GM23338 (cell line): ENCODE measurements around the gene MRGPRX3. TPM values are rescaled to one million over a fixed set of nuclear protein-coding genes. Genes with fewer than 3 reads are reported as not detected.

Experiments used
- ATAC-seq: fragments of 200-7000 bp; cut with Tn5 transposase; 3 replicates; pipeline ENCODE4 v1.9.1; 2020
- DNase-seq: peaks from one replicate; pipeline ENCODE4 v3.0.0-alpha.2; 2015; ENCODE audit warnings: low spot score
- H2AFZ ChIP-seq: fragments of 200-600 bp; sonication (generic); 2 replicates; pipeline ENCODE4 v1.8.0; 2016; ENCODE audit warnings: antibody characterized with exemption, mild to moderate bottlenecking, moderate library complexity
- H3F3A ChIP-seq: fragments of 200-600 bp; sonication (generic); replicated peaks from 2 replicates; pipeline ENCODE4 v1.8.0; 2017; ENCODE audit warnings: antibody characterized with exemption, mixed run types, low read depth
- H3K27ac ChIP-seq: fragments of 200-600 bp; sonication (generic); 2 replicates; pipeline ENCODE4 v1.6.1; 2016; ENCODE audit warnings: low read depth
- H3K27me3 ChIP-seq: fragments of 200-600 bp; sonication (generic); 2 replicates; pipeline ENCODE4 v1.8.0; 2016; ENCODE audit warnings: mild to moderate bottlenecking, mixed run types, moderate library complexity; ENCODE audit not compliant: insufficient read depth
- H3K36me3 ChIP-seq: fragments of 200-600 bp; sonication (generic); 2 replicates; pipeline ENCODE4 v1.8.0; 2016; ENCODE audit warnings: mild to moderate bottlenecking; ENCODE audit not compliant: insufficient read depth
- H3K4me1 ChIP-seq: fragments of 200-600 bp; sonication (generic); 2 replicates; pipeline ENCODE4 v1.8.0; 2016; ENCODE audit warnings: mild to moderate bottlenecking, moderate library complexity; ENCODE audit not compliant: insufficient read depth
- H3K4me2 ChIP-seq: fragments of 200-600 bp; sonication (generic); 2 replicates; pipeline ENCODE4 v1.7.1; 2017; ENCODE audit warnings: mixed run types
- H3K4me3 ChIP-seq: fragments of 200-600 bp; sonication (generic); 2 replicates; pipeline ENCODE4 v1.6.1; 2016; ENCODE audit warnings: mixed run types
- H3K79me2 ChIP-seq: fragments of 200-600 bp; sonication (generic); replicated peaks from 2 replicates; pipeline ENCODE4 v1.8.0; 2017; ENCODE audit warnings: mild to moderate bottlenecking; ENCODE audit not compliant: insufficient read depth
- H3K9me2 ChIP-seq: fragments of 200-600 bp; sonication (generic); 2 replicates; pipeline ENCODE4 v1.8.0; 2017; ENCODE audit not compliant: insufficient read depth
- H4K20me1 ChIP-seq: fragments of 200-600 bp; sonication (generic); replicated peaks from 2 replicates; pipeline ENCODE4 v1.8.0; 2017; ENCODE audit warnings: mild to moderate bottlenecking; ENCODE audit not compliant: insufficient read depth
- H3K27ac Mint-ChIP-seq: 2 replicates; pipeline ENCODE4 v1.8.0; 2020; ENCODE audit warnings: inconsistent platforms, mild to moderate bottlenecking, moderate library complexity, mixed read lengths
- H3K27me3 Mint-ChIP-seq: 3 replicates; pipeline ENCODE4 v1.8.0; 2022; ENCODE audit warnings: low read depth, mild to moderate bottlenecking, moderate library complexity, mixed read lengths, inconsistent platforms; ENCODE audit not compliant: insufficient read depth, poor library complexity
- H3K36me3 Mint-ChIP-seq: 3 replicates; pipeline ENCODE4 v1.8.0; 2021; ENCODE audit warnings: low read depth, mild to moderate bottlenecking, inconsistent platforms, moderate library complexity, mixed read lengths
- H3K4me1 Mint-ChIP-seq: 3 replicates; pipeline ENCODE4 v1.8.0; 2020; ENCODE audit warnings: mild to moderate bottlenecking, inconsistent platforms, mixed read lengths
- H3K4me3 Mint-ChIP-seq: 3 replicates; pipeline ENCODE4 v1.8.0; 2021; ENCODE audit warnings: moderate library complexity, mild to moderate bottlenecking, inconsistent platforms, mixed read lengths
- H3K9me3 Mint-ChIP-seq: 3 replicates; pipeline ENCODE4 v1.8.0; 2020; ENCODE audit warnings: moderate library complexity, mild to moderate bottlenecking, inconsistent platforms, mixed read lengths
- ETS1 ChIP-seq: IDR thresholded peaks from 2 replicates; pipeline ENCODE4 v1.6.1; 2016; ENCODE audit warnings: antibody characterized with exemption
- EZH2phosphoT487 ChIP-seq: fragments of 200-600 bp; sonication (generic); IDR thresholded peaks from one replicate; pipeline ENCODE4 v1.8.1; 2018; ENCODE audit warnings: antibody characterized with exemption; ENCODE audit not compliant: unreplicated experiment
- JUNB ChIP-seq: IDR thresholded peaks from one replicate; pipeline ENCODE4 v1.6.1; 2016; ENCODE audit warnings: antibody characterized with exemption; ENCODE audit not compliant: unreplicated experiment
- ZNF331 ChIP-seq: fragments of 250-450 bp; sonication (Bioruptor Pico); IDR thresholded peaks from 2 replicates; pipeline ENCODE4 v1.5.0; 2020; ENCODE audit warnings: low read depth, mild to moderate bottlenecking, moderate library complexity
- polyA plus RNA-seq: library from polyadenylated mRNA; unstranded; fragments of >200 nt; fragmentation: Nextera tagmentation; extraction: Ambion mirVana; gene quantifications from 2 replicates; pipeline ENCODE4 v1.2.1, GENCODE V29; 2016
- total RNA-seq: library from RNA; depleted of rRNA; stranded (reverse); fragments of >200 nt; shearing (Covaris generic); gene quantifications from 2 replicates; pipeline ENCODE4 v1.2.3, GENCODE V29; 2014
- TF ChIP-seq, protein P1 (sequence below), 2 experiments: fragments of 200-600 bp in 1 of 2; sonication (generic) in 1 of 2; conservative IDR thresholded peaks; 2 replicates each; pipeline versions ENCODE4 v1.5.1 to v1.6.1; 2016 to 2017; ENCODE audit warnings: antibody characterized with exemption in 2 of 2, low read depth in 2 of 2, mild to moderate bottlenecking in 2 of 2, moderate library complexity in 1 of 2

MRGPRX3 gene
- total and polyA plus RNA-seq, 2 experiments from 2014 or later = not detected

GRCh38 chr11:18100926-18101656 lies 31.3 kb upstream of the MRGPRX3 start (continued):
- TF ChIP-seq, protein P1, sequence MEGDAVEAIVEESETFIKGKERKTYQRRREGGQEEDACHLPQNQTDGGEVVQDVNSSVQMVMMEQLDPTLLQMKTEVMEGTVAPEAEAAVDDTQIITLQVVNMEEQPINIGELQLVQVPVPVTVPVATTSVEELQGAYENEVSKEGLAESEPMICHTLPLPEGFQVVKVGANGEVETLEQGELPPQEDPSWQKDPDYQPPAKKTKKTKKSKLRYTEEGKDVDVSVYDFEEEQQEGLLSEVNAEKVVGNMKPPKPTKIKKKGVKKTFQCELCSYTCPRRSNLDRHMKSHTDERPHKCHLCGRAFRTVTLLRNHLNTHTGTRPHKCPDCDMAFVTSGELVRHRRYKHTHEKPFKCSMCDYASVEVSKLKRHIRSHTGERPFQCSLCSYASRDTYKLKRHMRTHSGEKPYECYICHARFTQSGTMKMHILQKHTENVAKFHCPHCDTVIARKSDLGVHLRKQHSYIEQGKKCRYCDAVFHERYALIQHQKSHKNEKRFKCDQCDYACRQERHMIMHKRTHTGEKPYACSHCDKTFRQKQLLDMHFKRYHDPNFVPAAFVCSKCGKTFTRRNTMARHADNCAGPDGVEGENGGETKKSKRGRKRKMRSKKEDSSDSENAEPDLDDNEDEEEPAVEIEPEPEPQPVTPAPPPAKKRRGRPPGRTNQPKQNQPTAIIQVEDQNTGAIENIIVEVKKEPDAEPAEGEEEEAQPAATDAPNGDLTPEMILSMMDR (conservative IDR thresholded peaks at IDR 0.05; ENCODE audit: low read depth in 2 of 2) = no peak
- TF ChIP-seq EZH2phosphoT487 (no peak), JUNB (no peak), ETS1 (no peak), ZNF331 (no peak)

DNA sequence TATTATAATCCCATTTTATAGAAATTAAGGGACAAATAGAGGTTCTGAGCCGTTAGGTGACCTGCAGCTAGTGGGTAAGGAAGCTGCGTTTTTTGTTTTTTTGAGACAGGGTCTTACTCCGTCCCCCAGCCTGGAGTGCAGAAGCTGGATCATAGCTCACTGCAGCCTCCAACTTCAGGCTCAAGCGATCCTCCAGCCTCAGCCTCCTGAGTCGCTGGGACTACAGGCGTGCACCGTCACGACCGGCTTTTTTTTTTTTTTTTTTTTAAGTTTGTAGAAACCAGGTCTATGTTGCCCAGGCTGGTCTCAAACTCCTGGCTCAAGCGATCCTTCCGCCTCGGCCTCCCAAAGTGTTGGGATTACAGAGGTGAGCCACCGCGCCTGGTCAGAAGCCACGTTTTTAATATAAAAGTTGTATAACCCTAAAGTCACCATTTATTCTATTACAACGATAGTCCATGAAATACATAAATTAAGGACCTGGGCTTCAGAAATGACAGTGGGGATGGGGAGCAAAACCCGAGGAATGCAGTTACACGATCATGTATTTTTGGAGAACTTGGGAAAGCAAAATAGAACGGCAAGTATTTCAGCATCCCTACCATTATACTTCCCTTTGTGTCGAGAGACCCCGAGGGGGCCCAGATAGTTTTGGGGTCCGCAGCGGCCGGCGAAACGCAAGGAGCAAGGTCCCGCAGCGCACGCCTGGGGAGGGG lies 27.1 kb upstream of the MRGPRX3 start:
- peak overlapping the region; percentile 97 for H3K4me3 ChIP-seq
- no peak for TF ChIP-seq ETS1
- peaks cover 29% of the 10 kb centered on the region for H3K36me3 Mint-ChIP-seq
- H3K36me3 ChIP-seq = peaks cover 15% of the 10 kb centered on the region; the same call in 1 of the 2 replicates
- H3K4me3 Mint-ChIP-seq = peak overlapping the region; percentile 97
- H3F3A ChIP-seq = no peaks in the 10 kb centered on the region
- H2AFZ ChIP-seq = peak overlapping the region; percentile 94
- no peaks in the 10 kb centered on the region for H3K9me2 ChIP-seq
- no peaks in the 10 kb centered on the region for H3K9me3 Mint-ChIP-seq
- peaks cover 4% of the 10 kb centered on the region; the same call in 1 of the 2 replicates for H3K4me1 ChIP-seq
- H3K27ac ChIP-seq = no peak overlapping the region
- peaks cover 11% of the 10 kb centered on the region; the same call in 1 of the 2 replicates for H4K20me1 ChIP-seq
- peaks cover 3% of the 10 kb centered on the region for H3K27me3 Mint-ChIP-seq
- peaks cover 55% of the 10 kb centered on the region for H3K79me2 ChIP-seq
- no peak for DNase-seq
- H3K27ac Mint-ChIP-seq = peak overlapping the region; percentile 91
- peaks cover 6% of the 10 kb centered on the region for H3K4me1 Mint-ChIP-seq
- no peak for ATAC-seq
- peak overlapping the region; percentile 81 for H3K4me2 ChIP-seq
- no peaks in the 10 kb centered on the region for H3K27me3 ChIP-seq
